Liver (tissue), 9 donors: Measurements from ENCODE around the gene TMEM231. TPM values are rescaled to one million over a fixed set of nuclear protein-coding genes. Genes with fewer than 3 reads are reported as not detected.

ENCODE experiments used
- DNase-seq: peaks from one replicate; pipeline ENCODE4 v3.0.0-alpha.2; 2017; ENCODE audit warnings: low spot score
- H3K27ac ChIP-seq, 2 donors: one replicate each; pipeline ENCODE4 v1.7.0; 2013; ENCODE audit warnings: inconsistent platforms in 2 of 2, low read length in 2 of 2, control low read depth in 1 of 2, low read depth in 1 of 2, mild to moderate bottlenecking in 1 of 2
- H3K27me3 ChIP-seq, 4 donors: one replicate each; pipeline versions ENCODE4 v1.6.1 to v1.7.0; 2013; ENCODE audit warnings: low read length in 3 of 4, inconsistent platforms in 1 of 4, mild to moderate bottlenecking in 1 of 4, moderate library complexity in 1 of 4; ENCODE audit not compliant: control insufficient read depth in 4 of 4, insufficient read depth in 4 of 4
- H3K36me3 ChIP-seq, 4 donors: one replicate each; pipeline versions ENCODE4 v1.6.1 to v1.7.0; 2013; ENCODE audit warnings: low read length in 3 of 4, mild to moderate bottlenecking in 3 of 4, low read depth in 1 of 4, moderate library complexity in 1 of 4; ENCODE audit not compliant: control insufficient read depth in 4 of 4, insufficient read depth in 3 of 4
- H3K4me1 ChIP-seq, 4 donors: one replicate each; pipeline versions ENCODE4 v1.6.1 to v1.7.0; 2013; ENCODE audit warnings: low read length in 3 of 4, mild to moderate bottlenecking in 3 of 4, moderate library complexity in 1 of 4; ENCODE audit not compliant: control insufficient read depth in 4 of 4, insufficient read depth in 4 of 4
- H3K4me3 ChIP-seq, 3 donors: one replicate each; pipeline versions ENCODE4 v1.6.1 to v1.7.0; 2013; ENCODE audit warnings: low read length in 3 of 3, control low read depth in 1 of 3, low read depth in 1 of 3, mild to moderate bottlenecking in 1 of 3
- H3K9ac ChIP-seq, 2 donors: one replicate each; pipeline ENCODE4 v1.7.0; 2013; ENCODE audit warnings: low read length in 2 of 2, mild to moderate bottlenecking in 2 of 2, moderate library complexity in 2 of 2, control low read depth in 1 of 2, low read depth in 1 of 2
- H3K9me3 ChIP-seq, 4 donors: one replicate each; pipeline versions ENCODE4 v1.6.1 to v1.7.0; 2013; ENCODE audit warnings: low read length in 3 of 4; ENCODE audit not compliant: control insufficient read depth in 4 of 4
- ATF3 ChIP-seq: IDR thresholded peaks from 2 replicates; pipeline ENCODE4 v1.6.1; 2016; ENCODE audit warnings: antibody characterized with exemption
- CTCF ChIP-seq: fragments of 150-350 bp; IDR thresholded peaks from 2 replicates; pipeline ENCODE4 v1.5.1; 2017; ENCODE audit warnings: improper control_type of control experiment, low read depth, low read length; ENCODE audit not compliant: missing input control
- EGR1 ChIP-seq, 2 donors: IDR thresholded peaks; 2 replicates each; pipeline ENCODE4 v1.6.1; 2016 to 2018; ENCODE audit warnings: antibody characterized with exemption in 2 of 2, low read depth in 2 of 2
- FOXA1 ChIP-seq: IDR thresholded peaks from 2 replicates; pipeline ENCODE4 v1.6.1; 2016; ENCODE audit warnings: antibody characterized with exemption
- FOXA2 ChIP-seq: IDR thresholded peaks from 2 replicates; pipeline ENCODE4 v1.6.1; 2016; ENCODE audit warnings: antibody characterized with exemption
- GABPA ChIP-seq, 2 donors: IDR thresholded peaks in 1 of 2; conservative IDR thresholded peaks in 1 of 2; 2 replicates each; pipeline ENCODE4 v1.6.1; 2016; ENCODE audit warnings: antibody characterized with exemption in 2 of 2, mild to moderate bottlenecking in 1 of 2, moderate library complexity in 1 of 2
- HNF4G ChIP-seq: IDR thresholded peaks from 2 replicates; pipeline ENCODE4 v1.6.1; 2016; ENCODE audit warnings: antibody characterized with exemption
- MAX ChIP-seq: IDR thresholded peaks from 2 replicates; pipeline ENCODE4 v1.6.1; 2016; ENCODE audit warnings: antibody characterized with exemption
- NR2F2 ChIP-seq: IDR thresholded peaks from 2 replicates; pipeline ENCODE4 v1.6.1; 2016; ENCODE audit warnings: antibody characterized with exemption
- RAD21 ChIP-seq, 2 donors: IDR thresholded peaks; 2 replicates each; pipeline ENCODE4 v1.6.1; 2016; ENCODE audit warnings: antibody characterized with exemption in 2 of 2, mild to moderate bottlenecking in 2 of 2
- RXRA ChIP-seq, 2 donors: IDR thresholded peaks; 2 replicates each; pipeline ENCODE4 v1.6.1; 2017 to 2018; ENCODE audit warnings: antibody characterized with exemption in 2 of 2, mild to moderate bottlenecking in 1 of 2
- SP1 ChIP-seq: IDR thresholded peaks from 2 replicates; pipeline ENCODE4 v1.6.1; 2018; ENCODE audit warnings: antibody characterized with exemption, mild to moderate bottlenecking
- YY1 ChIP-seq: IDR thresholded peaks from 2 replicates; pipeline ENCODE4 v1.6.1; 2016; ENCODE audit warnings: antibody characterized with exemption, mild to moderate bottlenecking
- ZBTB33 ChIP-seq: IDR thresholded peaks from 2 replicates; pipeline ENCODE4 v1.6.1; 2016; ENCODE audit warnings: antibody characterized with exemption
- WGBS: extraction: QIAGEN DNeasy Blood & Tissue Kit; methylation state at CpG from one replicate; pipeline ENCODE4 v1.1.7; 2013; 5-methylcytosine and 5-hydroxymethylcytosine counted together
- polyA plus RNA-seq, 2 donors: library from polyadenylated mRNA; stranded (reverse) in 1 of 2; unstranded in 1 of 2; fragments of 200-250 nt in 1 of 2; fragments of >200 nt in 1 of 2; fragmentation: Nextera tagmentation in 1 of 2; extraction: Ambion mirVana in 1 of 2; gene quantifications; one replicate each; pipeline versions ENCODE4 v1.2.1 to v1.2.3, GENCODE V29; 2013 to 2015
- total RNA-seq, 2 donors: library from RNA; depleted of rRNA; stranded (reverse); fragments of >200 nt; gene quantifications; one replicate each; pipeline ENCODE4 v1.2.3, GENCODE V29; 2014
- donor health status: healthy.
- donor health status: healthy.
- donor health status: healthy.
- donor health status: healthy.
- donor health status: healthy.

Gene TMEM231
- total and polyA plus RNA-seq, 4 donors: 0.60 to 2.1 (median 2.0) TPM

- TF ChIP-seq ATF3: no peak
Measured at GRCh38 chr16:75532791-75533190, 23.3 kb downstream of the TMEM231 start (continued).

GRCh38 chr16:75532142-75532765 is 23.8 kb downstream of the TMEM231 start:
- WGBS: 88% methylated on average over 8 of the region's 8 CpGs
- H3K4me1 ChIP-seq: peaks cover 0 to 11% (median 8%) of the 10 kb centered on the region in 4 donors

More at GRCh38 chr16:75532142-75532765, 23.8 kb downstream of the TMEM231 start:
- no peak overlapping the region for H3K9ac ChIP-seq
- no peaks in the 10 kb centered on the region for H3K9me3 ChIP-seq
- TF ChIP-seq CTCF: no peak
- no peak for TF ChIP-seq NR2F2
- no peak for TF ChIP-seq GABPA (IDR thresholded peaks at IDR 0.05 in 1 of 2, conservative IDR thresholded peaks at IDR 0.05 in 1 of 2)
- no peak for TF ChIP-seq YY1
- no peak for TF ChIP-seq EGR1 (IDR thresholded peaks at IDR 0.05; ENCODE audit: low read depth in 2 of 2)
- TF ChIP-seq FOXA1: no peak
- no peak for TF ChIP-seq ZBTB33
- no peak for TF ChIP-seq SP1
- TF ChIP-seq HNF4G: no peak
- TF ChIP-seq RXRA (IDR thresholded peaks at IDR 0.05): no peak
- TF ChIP-seq FOXA2: no peak
- TF ChIP-seq MAX: no peak
- no peak for TF ChIP-seq RAD21 (IDR thresholded peaks at IDR 0.05)
- no peak for TF ChIP-seq ATF3
- H3K27me3 ChIP-seq: no peaks in the 10 kb centered on the region
- H3K36me3 ChIP-seq: no peaks in the 10 kb centered on the region
- H3K4me3 ChIP-seq: no peak overlapping the region
- no peak overlapping the region for H3K27ac ChIP-seq
- DNase-seq: no peak
